RPMI7951 (cell line): ENCODE results near the gene CHST2. TPM values are rescaled to one million over a fixed set of nuclear protein-coding genes. Genes with fewer than 3 reads are reported as not detected.
A peak's percentile ranks its signal among the peaks of the same experiment; 100 is the strongest.
"Not testable (repeated sequence)": the region's sequence is repeated elsewhere in the genome, so short reads cannot be mapped to it uniquely, and the experiment has no call there.

Source experiments
- DNase-seq: peaks from one replicate; pipeline ENCODE4 v3.0.0-alpha.2; 2012; ENCODE audit warnings: low read depth
- total RNA-seq: library from RNA; depleted of rRNA; stranded (reverse); fragments of >200 nt; shearing (Covaris generic); gene quantifications from 2 replicates; pipeline ENCODE4 v1.2.3, GENCODE V29; 2014; rRNA removed

CHST2 gene
- total RNA-seq, result 15.7 and 20.7 TPM in 2 replicates

GRCh38 chr3:143119009-143119914, at the start of gene CHST2:
Gene CHST2, plus strand, starts transcription at chr3:143119771. Its CDS starts 1,046 bp downstream, at chr3:143120817.
- peak; percentile 82 for DNase-seq

- DNase-seq, result peak; percentile 31
These were observed 48.5 kb upstream of the CHST2 start for GRCh38 chr3:143070977-143071551.

GRCh38 chr3:143071776-143072175, 47.8 kb upstream of the CHST2 start:
- DNase-seq, result no peak

- DNase-seq, result not testable (repeated sequence)
These were observed 47.1 kb upstream of the CHST2 start for GRCh38 chr3:143072298-143073020.

GRCh38 chr3:143073541-143073940, 46.0 kb upstream of the CHST2 start:
- not testable (repeated sequence) for DNase-seq

- not testable (repeated sequence) for DNase-seq
These were observed 45.6 kb upstream of the CHST2 start for GRCh38 chr3:143073983-143074382.

GRCh38 chr3:143078883-143079282, 40.7 kb upstream of the CHST2 start:
- DNase-seq, result peak; percentile 54

GRCh38 chr3:143080196-143080595, 39.4 kb upstream of the CHST2 start:
- DNase-seq, result no peak

GRCh38 chr3:143081365-143081764, 38.2 kb upstream of the CHST2 start:
- no peak for DNase-seq

- DNase-seq, result no peak
These were observed 37.5 kb upstream of the CHST2 start for GRCh38 chr3:143081844-143082778.

GRCh38 chr3:143083781-143084180, 35.8 kb upstream of the CHST2 start:
- DNase-seq, result no peak

- DNase-seq, result peak; percentile 74
These were observed 34.5 kb upstream of the CHST2 start for GRCh38 chr3:143084856-143085731.

GRCh38 chr3:143088835-143089234, 30.7 kb upstream of the CHST2 start:
- no peak for DNase-seq

- no peak for DNase-seq
These were observed 29.6 kb upstream of the CHST2 start for GRCh38 chr3:143089965-143090364.

GRCh38 chr3:143090486-143090885, 29.1 kb upstream of the CHST2 start:
- no peak for DNase-seq

GRCh38 chr3:143090976-143091837, 28.4 kb upstream of the CHST2 start:
- DNase-seq, result no peak

- DNase-seq, result no peak
These were observed 27.4 kb upstream of the CHST2 start for GRCh38 chr3:143092191-143092590.

- no peak for DNase-seq
These were observed 23.8 kb upstream of the CHST2 start for GRCh38 chr3:143095813-143096212.
